ENCODE measurements around the gene WDR86.

- TF ChIP-seq POLR2A (IDR thresholded peaks at IDR 0.05; ENCODE audit: low read depth, low read length) = no peak
- TF ChIP-seq, protein P1, sequence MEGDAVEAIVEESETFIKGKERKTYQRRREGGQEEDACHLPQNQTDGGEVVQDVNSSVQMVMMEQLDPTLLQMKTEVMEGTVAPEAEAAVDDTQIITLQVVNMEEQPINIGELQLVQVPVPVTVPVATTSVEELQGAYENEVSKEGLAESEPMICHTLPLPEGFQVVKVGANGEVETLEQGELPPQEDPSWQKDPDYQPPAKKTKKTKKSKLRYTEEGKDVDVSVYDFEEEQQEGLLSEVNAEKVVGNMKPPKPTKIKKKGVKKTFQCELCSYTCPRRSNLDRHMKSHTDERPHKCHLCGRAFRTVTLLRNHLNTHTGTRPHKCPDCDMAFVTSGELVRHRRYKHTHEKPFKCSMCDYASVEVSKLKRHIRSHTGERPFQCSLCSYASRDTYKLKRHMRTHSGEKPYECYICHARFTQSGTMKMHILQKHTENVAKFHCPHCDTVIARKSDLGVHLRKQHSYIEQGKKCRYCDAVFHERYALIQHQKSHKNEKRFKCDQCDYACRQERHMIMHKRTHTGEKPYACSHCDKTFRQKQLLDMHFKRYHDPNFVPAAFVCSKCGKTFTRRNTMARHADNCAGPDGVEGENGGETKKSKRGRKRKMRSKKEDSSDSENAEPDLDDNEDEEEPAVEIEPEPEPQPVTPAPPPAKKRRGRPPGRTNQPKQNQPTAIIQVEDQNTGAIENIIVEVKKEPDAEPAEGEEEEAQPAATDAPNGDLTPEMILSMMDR (conservative IDR thresholded peaks at IDR 0.05; ENCODE audit: low read depth, low read length) = no peak
- no peak for TF ChIP-seq RFX5 (IDR thresholded peaks at IDR 0.05; ENCODE audit: low read depth, low read length)
- no peak for TF ChIP-seq CEBPB (IDR thresholded peaks at IDR 0.05; ENCODE audit: low read depth, low read length)
- no peak for TF ChIP-seq MXI1 (IDR thresholded peaks at IDR 0.05; ENCODE audit: borderline replicate concordance, low read depth, low read length)
These were observed 21.4 kb downstream of the WDR86 start for GRCh38 chr7:151388430-151388829.
